Effector memory CD4-positive, alpha-beta T cell (primary cell): ENCODE measurements around the gene EML4.

Source experiments
- DNase-seq, 3 donors: peaks; one replicate each; pipeline ENCODE4 v3.0.0-alpha.2; 2020
- H3K27ac ChIP-seq: 2 replicates; pipeline ENCODE4 v1.7.0; 2013; ENCODE audit warnings: mild to moderate bottlenecking, low read length, moderate library complexity; ENCODE audit not compliant: insufficient read depth, poor library complexity, severe bottlenecking
- H3K27me3 ChIP-seq: replicated peaks from 2 replicates; pipeline ENCODE4 v1.7.0; 2013; ENCODE audit warnings: mild to moderate bottlenecking, low read length; ENCODE audit not compliant: insufficient read depth, control insufficient read depth, poor library complexity, severe bottlenecking
- H3K36me3 ChIP-seq: 2 replicates; pipeline ENCODE4 v1.7.0; 2013; ENCODE audit warnings: mild to moderate bottlenecking, low read length, moderate library complexity; ENCODE audit not compliant: control insufficient read depth, insufficient read depth
- H3K4me1 ChIP-seq: 2 replicates; pipeline ENCODE4 v1.7.0; 2013; ENCODE audit warnings: low read length, mild to moderate bottlenecking; ENCODE audit not compliant: control insufficient read depth, insufficient read depth, poor library complexity, severe bottlenecking
- H3K4me3 ChIP-seq: 2 replicates; pipeline ENCODE4 v1.7.0; 2013; ENCODE audit warnings: low read length, low read depth, mild to moderate bottlenecking; ENCODE audit not compliant: insufficient read depth, poor library complexity, severe bottlenecking
- H3K9me3 ChIP-seq: 2 replicates; pipeline ENCODE4 v1.7.0; 2013; ENCODE audit warnings: mild to moderate bottlenecking, low read length, moderate library complexity; ENCODE audit not compliant: control insufficient read depth

The EML4 gene

DNA sequence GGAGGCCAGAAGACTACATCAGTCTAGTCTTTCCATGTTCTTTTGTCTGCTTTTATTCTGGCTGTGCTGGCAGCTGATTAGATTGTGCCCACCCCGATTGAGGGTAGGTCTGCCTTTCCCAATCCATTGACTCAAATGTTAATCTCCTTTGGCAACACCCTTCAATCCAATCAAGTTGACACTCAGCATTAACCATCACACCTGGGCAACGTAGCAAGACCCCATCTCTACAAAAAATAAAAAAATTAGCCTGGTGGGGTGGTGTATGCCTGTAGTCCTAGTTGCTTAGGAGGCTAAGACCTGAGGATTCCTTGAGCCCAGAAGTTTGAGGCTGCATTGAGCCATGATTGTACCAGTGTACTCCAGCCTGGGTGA, 33.5 kb downstream of the EML4 start:
- peaks cover 24% of the 10 kb centered on the region for H3K4me1 ChIP-seq
- no peaks in the 10 kb centered on the region for H3K9me3 ChIP-seq
- no peak overlapping the region for H3K4me3 ChIP-seq
- no peak overlapping the region for H3K27ac ChIP-seq
- no peaks in the 10 kb centered on the region for H3K27me3 ChIP-seq
- H3K36me3 ChIP-seq: no peaks in the 10 kb centered on the region
- no peak for DNase-seq

DNA sequence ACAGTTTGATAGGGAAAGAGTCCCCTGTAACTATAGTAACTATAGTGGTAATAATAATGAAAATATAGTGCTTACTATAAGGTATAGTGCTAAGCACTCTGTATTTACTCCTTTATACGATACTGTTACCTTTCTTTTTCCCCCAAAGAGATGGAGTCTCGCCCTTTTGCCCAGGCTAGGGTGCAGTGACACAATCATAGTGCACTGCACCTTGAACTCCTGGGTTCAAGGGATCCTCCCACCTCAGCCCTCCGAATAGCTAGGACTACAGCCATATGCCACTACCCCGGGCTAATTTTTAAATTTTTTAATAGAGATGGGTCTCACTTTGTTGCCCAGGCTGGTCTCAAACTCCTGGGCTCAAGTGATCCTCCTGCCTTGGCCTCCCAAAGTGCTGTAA, 34.6 kb downstream of the EML4 start:
- H3K27me3 ChIP-seq: no peaks in the 10 kb centered on the region
- no peak overlapping the region for H3K27ac ChIP-seq
- peaks cover 19% of the 10 kb centered on the region for H3K4me1 ChIP-seq
- no peak overlapping the region for H3K4me3 ChIP-seq
- no peaks in the 10 kb centered on the region for H3K36me3 ChIP-seq
- no peak for DNase-seq
- H3K9me3 ChIP-seq: no peaks in the 10 kb centered on the region

DNA sequence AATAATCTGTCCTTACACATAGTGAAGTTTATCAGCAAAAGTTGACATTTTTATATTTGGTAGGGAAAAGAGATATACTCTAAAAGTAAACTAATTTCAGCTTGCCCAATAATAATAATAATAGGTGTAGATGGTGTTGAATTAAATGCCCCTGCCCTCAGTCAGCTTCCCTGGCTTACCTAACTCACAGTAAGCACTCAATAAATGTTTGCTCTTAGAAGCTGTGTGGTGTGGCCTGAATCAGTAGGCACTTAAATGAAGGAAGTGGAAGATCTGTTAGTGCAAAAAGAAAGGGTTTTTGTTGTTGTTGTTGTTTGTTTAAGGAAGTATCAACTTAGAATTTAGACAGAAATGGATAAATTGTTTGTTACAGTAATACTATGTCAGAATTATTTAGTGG, 36.2 kb downstream of the EML4 start:
- Histone ChIP-seq H3K27me3 (no peaks in the 10 kb centered on the region), H3K4me3 (no peak overlapping the region), H3K36me3 (no peaks in the 10 kb centered on the region), H3K27ac (no peak overlapping the region), H3K4me1 (peaks cover 19% of the 10 kb centered on the region), H3K9me3 (no peaks in the 10 kb centered on the region)
- no peak for DNase-seq

- H3K27me3 ChIP-seq: no peaks in the 10 kb centered on the region
- DNase-seq: no peak
- no peaks in the 10 kb centered on the region for H3K9me3 ChIP-seq
- no peaks in the 10 kb centered on the region for H3K36me3 ChIP-seq
- peaks cover 19% of the 10 kb centered on the region for H3K4me1 ChIP-seq
- no peak overlapping the region for H3K27ac ChIP-seq
- H3K4me3 ChIP-seq: no peak overlapping the region
Measured at GRCh38 chr2:42207826-42208225, 38.7 kb downstream of the EML4 start.

DNA sequence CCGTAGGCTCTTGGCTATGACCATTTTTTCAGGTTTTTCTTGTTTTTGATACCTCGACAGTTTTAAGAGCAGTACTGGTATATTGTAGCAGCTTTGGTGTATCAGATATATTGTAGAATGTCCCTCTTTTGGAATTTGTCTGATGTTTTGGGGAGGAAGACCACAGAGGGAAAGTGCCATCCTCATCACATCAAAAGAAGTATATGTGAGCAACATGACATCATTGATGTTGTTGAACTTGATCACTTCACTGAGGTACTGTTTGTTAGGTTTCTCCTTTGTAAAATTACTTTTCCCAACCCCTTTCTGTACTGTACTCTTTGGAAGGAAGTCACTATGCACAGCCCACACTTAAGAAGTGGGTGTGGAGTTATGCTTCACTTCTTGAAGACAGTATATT, 41.0 kb downstream of the EML4 start:
- Histone ChIP-seq H3K9me3 (no peaks in the 10 kb centered on the region), H3K27me3 (no peaks in the 10 kb centered on the region), H3K4me3 (no peak overlapping the region), H3K27ac (no peak overlapping the region), H3K4me1 (peaks cover 9% of the 10 kb centered on the region), H3K36me3 (peaks cover 2% of the 10 kb centered on the region)
- DNase-seq: no peak

GRCh38 chr2:42211291-42211690, 42.1 kb downstream of the EML4 start:
- Histone ChIP-seq H3K27ac (no peak overlapping the region), H3K4me1 (peaks cover 5% of the 10 kb centered on the region), H3K4me3 (no peak overlapping the region), H3K27me3 (no peaks in the 10 kb centered on the region), H3K9me3 (no peaks in the 10 kb centered on the region), H3K36me3 (peaks cover 5% of the 10 kb centered on the region)
- no peak for DNase-seq

DNA sequence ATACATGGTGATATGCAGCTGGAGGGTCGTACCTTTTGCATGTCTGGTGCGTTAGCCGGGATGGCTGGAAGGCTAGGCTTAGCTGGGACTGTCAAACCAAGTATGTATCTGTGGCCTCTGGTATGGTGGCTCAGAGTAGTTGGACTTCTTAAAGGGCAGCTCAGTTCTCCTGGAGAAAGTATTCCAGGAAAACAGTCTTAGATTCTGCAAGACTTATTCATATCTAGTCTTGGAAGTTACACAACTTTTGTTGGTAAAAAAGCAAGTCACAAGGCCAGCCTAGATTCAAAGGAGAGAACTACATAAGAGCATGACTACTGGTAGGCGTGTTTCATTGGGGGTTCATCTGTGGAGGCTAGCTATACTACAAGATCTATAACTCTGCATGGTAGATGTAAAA, 45.5 kb downstream of the EML4 start:
- no peaks in the 10 kb centered on the region for H3K9me3 ChIP-seq
- no peak overlapping the region for H3K27ac ChIP-seq
- no peak for DNase-seq
- H3K36me3 ChIP-seq: peaks cover 5% of the 10 kb centered on the region
- H3K27me3 ChIP-seq: no peaks in the 10 kb centered on the region
- no peak overlapping the region for H3K4me3 ChIP-seq
- H3K4me1 ChIP-seq: peaks cover 9% of the 10 kb centered on the region

- H3K36me3 ChIP-seq: peaks cover 5% of the 10 kb centered on the region
- DNase-seq: no peak
- no peaks in the 10 kb centered on the region for H3K9me3 ChIP-seq
- no peaks in the 10 kb centered on the region for H3K27me3 ChIP-seq
- no peak overlapping the region for H3K4me3 ChIP-seq
- peaks cover 10% of the 10 kb centered on the region for H3K4me1 ChIP-seq
- H3K27ac ChIP-seq: no peak overlapping the region
Measured at GRCh38 chr2:42216694-42217093, 47.5 kb downstream of the EML4 start.

DNA sequence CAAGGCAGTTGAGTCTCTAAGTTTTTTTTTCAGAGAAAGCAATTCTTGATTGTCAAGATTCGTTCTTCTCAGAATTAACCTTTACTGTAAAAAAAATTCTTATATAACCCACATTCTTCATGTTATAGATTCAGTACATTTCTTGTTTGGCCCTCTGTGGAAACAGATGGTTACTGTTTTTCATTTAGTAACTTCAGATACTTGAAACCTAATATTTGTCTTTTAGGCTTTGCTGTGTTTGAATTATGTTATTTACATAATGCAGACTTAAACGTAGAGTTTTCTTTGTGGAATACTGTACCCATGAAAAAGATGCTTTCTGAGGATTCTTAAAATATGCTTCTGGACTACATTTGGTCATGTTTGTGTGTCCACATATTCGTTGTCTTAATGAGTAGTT, 48.2 kb downstream of the EML4 start:
- Histone ChIP-seq H3K4me1 (peaks cover 12% of the 10 kb centered on the region), H3K27me3 (no peaks in the 10 kb centered on the region), H3K4me3 (no peak overlapping the region), H3K27ac (no peak overlapping the region), H3K36me3 (peaks cover 5% of the 10 kb centered on the region), H3K9me3 (no peaks in the 10 kb centered on the region)
- DNase-seq: no peak

DNA sequence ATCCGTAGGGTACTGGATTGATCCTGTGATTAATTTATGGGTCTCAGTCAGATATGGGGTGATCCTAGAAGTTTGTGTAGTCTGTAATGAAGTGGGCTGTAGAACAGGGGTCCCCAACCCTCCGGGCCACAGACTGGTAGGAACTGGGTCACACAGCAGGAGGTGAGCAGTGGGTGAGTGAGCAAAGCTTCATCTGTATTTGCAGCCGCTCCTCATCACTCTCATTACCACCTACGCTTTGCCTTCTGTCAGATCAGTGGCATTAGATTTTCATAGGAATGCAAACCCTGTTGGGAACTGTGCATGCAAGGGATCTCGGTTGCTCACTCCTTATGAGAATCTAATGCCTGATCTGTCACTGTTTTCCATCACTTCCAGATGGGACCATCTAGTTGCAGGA, 48.8 kb downstream of the EML4 start:
- Histone ChIP-seq H3K9me3 (no peaks in the 10 kb centered on the region), H3K36me3 (peaks cover 5% of the 10 kb centered on the region), H3K27ac (no peak overlapping the region), H3K27me3 (no peaks in the 10 kb centered on the region), H3K4me1 (peaks cover 12% of the 10 kb centered on the region), H3K4me3 (no peak overlapping the region)
- DNase-seq: no peak

- Histone ChIP-seq H3K4me1 (peaks cover 12% of the 10 kb centered on the region), H3K27ac (no peak overlapping the region), H3K9me3 (no peaks in the 10 kb centered on the region), H3K36me3 (peaks cover 5% of the 10 kb centered on the region), H3K27me3 (no peaks in the 10 kb centered on the region), H3K4me3 (no peak overlapping the region)
- no peak for DNase-seq
Measured at GRCh38 chr2:42218712-42219111, 49.6 kb downstream of the EML4 start.
